ENCODE measurements around the gene IRAK3. TPM values are rescaled to one million over a fixed set of nuclear protein-coding genes. Genes with fewer than 3 reads are reported as not detected.
"Not testable (repeated sequence)": the region's sequence is repeated elsewhere in the genome, so short reads cannot be mapped to it uniquely, and the experiment has no call there.

The IRAK3 gene
- total RNA-seq, 8 experiments from 2014 or later, result 0.27 to 79.2 (median 0.52) TPM

GRCh38 chr12:66289485-66289884 is 100.5 kb downstream of the IRAK3 start:
- in situ Hi-C loops (cut with MboI; ENCODE audit: low pct_unique_long_range_greater_than_20kb in 2 of 9, low sequenced_read_pairs in 9 of 9, unreplicated experiment in 9 of 9), result no loop called here
- Histone ChIP-seq H3K4me1 (replicated peaks in 1 of 2) (no peaks in the 10 kb centered on the region), H3K27ac (no peak overlapping the region), H3K4me3 (no peak overlapping the region)
- WGBS, 10 experiments, result 57 to 100% (median 80%) methylated on average over 1 to 2 of the region's 2 CpGs; no CpG with 5 or more reads in 5 of the 10 experiments
- ATAC-seq (replicated peaks in 6 of 8), result peak in 3 of 8 experiments; percentile 24 to 84 (median 59)

- no peak for ATAC-seq (replicated peaks in 6 of 8)
- in situ Hi-C loops (cut with MboI; ENCODE audit: low pct_unique_long_range_greater_than_20kb in 2 of 9, low sequenced_read_pairs in 9 of 9, unreplicated experiment in 9 of 9), result no loop called here
- 67 to 100% (median 100%) methylated on average over 1 to 2 of the region's 2 CpGs; no CpG with 5 or more reads in 5 of the 10 experiments for WGBS, 10 experiments
- no peaks in the 10 kb centered on the region for H3K4me1 ChIP-seq (replicated peaks in 1 of 2)
- no peak overlapping the region for H3K4me3 ChIP-seq
- no peak overlapping the region for H3K27ac ChIP-seq
These were observed 101.7 kb downstream of the IRAK3 start for GRCh38 chr12:66290716-66291200.

GRCh38 chr12:66296176-66296683 is 107.2 kb downstream of the IRAK3 start:
- ATAC-seq (replicated peaks in 6 of 8), result peak in 1 of 8 experiments; percentile 26
- 0 to 100% (median 68%) methylated on average over 1 of the region's 1 CpG; no CpG with 5 or more reads in 2 of the 10 experiments for WGBS, 10 experiments
- in situ Hi-C loops (cut with MboI; ENCODE audit: low pct_unique_long_range_greater_than_20kb in 2 of 9, low sequenced_read_pairs in 9 of 9, unreplicated experiment in 9 of 9), result no loop called here

GRCh38 chr12:66297080-66297479 is 108.1 kb downstream of the IRAK3 start:
- Histone ChIP-seq H3K4me1 (replicated peaks in 1 of 2) (no peaks in the 10 kb centered on the region), H3K27ac (no peak overlapping the region), H3K4me3 (no peak overlapping the region)
- WGBS, 10 experiments, result 49 to 100% (median 65%) methylated on average over 1 to 4 of the region's 4 CpGs
- in situ Hi-C loops (cut with MboI; ENCODE audit: low pct_unique_long_range_greater_than_20kb in 2 of 9, low sequenced_read_pairs in 9 of 9, unreplicated experiment in 9 of 9), result no loop called here
- no peak for ATAC-seq (replicated peaks in 6 of 8)

More at GRCh38 chr12:66296176-66296683, 107.2 kb downstream of the IRAK3 start:
- no peaks in the 10 kb centered on the region for H3K4me1 ChIP-seq (replicated peaks in 1 of 2)
- no peak overlapping the region for H3K4me3 ChIP-seq
- no peak overlapping the region for H3K27ac ChIP-seq

- H3K4me1 ChIP-seq (replicated peaks in 1 of 2), result no peaks in the 10 kb centered on the region
- WGBS, 10 experiments, result 27 to 100% (median 79%) methylated on average over 1 to 3 of the region's 3 CpGs
- H3K4me3 ChIP-seq, result no peak overlapping the region
- no peak overlapping the region for H3K27ac ChIP-seq
- in situ Hi-C loops (cut with MboI; ENCODE audit: low pct_unique_long_range_greater_than_20kb in 2 of 9, low sequenced_read_pairs in 9 of 9, unreplicated experiment in 9 of 9), result no loop called here
- ATAC-seq (replicated peaks in 6 of 8), result no peak
These were observed 108.9 kb downstream of the IRAK3 start for GRCh38 chr12:66297923-66298322.

- in situ Hi-C loops (cut with MboI; ENCODE audit: low pct_unique_long_range_greater_than_20kb in 2 of 9, low sequenced_read_pairs in 9 of 9, unreplicated experiment in 9 of 9), result no loop called here
- H3K27ac ChIP-seq, result peak within 1 kb of the TSS in 1 of 2 donors; percentile 37
- 0 to 4% (median 0%) methylated on average over 1 to 18 of the region's 45 CpGs; no CpG with 5 or more reads in 1 of the 10 experiments for WGBS, 10 experiments
- peak; percentile 94 to 98 (median 97) for ATAC-seq (replicated peaks in 6 of 8)
- H3K4me3 ChIP-seq, result peak within 1 kb of the TSS; percentile 45 to 97 (median 71)
- H3K4me1 ChIP-seq (replicated peaks in 1 of 2), result peaks cover 5% of the 10 kb centered on the region in 2 donors
These were observed 113.2 kb downstream of the IRAK3 start, which contains the start of gene HELB for GRCh38 chr12:66301944-66302826. Gene HELB, plus strand, starts transcription at chr12:66302493. Its CDS starts 111 bp downstream, at chr12:66302604.

- Histone ChIP-seq H3K4me1 (replicated peaks in 1 of 2) (peaks cover 5% of the 10 kb centered on the region in 2 donors), H3K4me3 (peak overlapping the region; percentile 45 to 97 (median 71)), H3K27ac (peak overlapping the region in 1 of 2 donors; percentile 37)
- WGBS, 10 experiments, result 0 to 60% (median 14%) methylated on average over 1 to 6 of the region's 6 CpGs; no CpG with 5 or more reads in 1 of the 10 experiments
- ATAC-seq (replicated peaks in 6 of 8), result no peak
- in situ Hi-C loops (cut with MboI; ENCODE audit: low pct_unique_long_range_greater_than_20kb in 2 of 9, low sequenced_read_pairs in 9 of 9, unreplicated experiment in 9 of 9), result no loop called here
These were observed 113.8 kb downstream of the IRAK3 start for GRCh38 chr12:66302827-66303169.

GRCh38 chr12:66303316-66303804 is 114.3 kb downstream of the IRAK3 start:
- H3K27ac ChIP-seq; ATAC-seq (replicated peaks in 6 of 8); in situ Hi-C loops (cut with MboI; ENCODE audit: low pct_unique_long_range_greater_than_20kb in 2 of 9, low sequenced_read_pairs in 9 of 9, unreplicated experiment in 9 of 9); H3K4me1 ChIP-seq (replicated peaks in 1 of 2): not testable (repeated sequence)
- 66 to 100% (median 91%) methylated on average over 1 to 12 of the region's 14 CpGs; no CpG with 5 or more reads in 2 of the 10 experiments for WGBS, 10 experiments
- H3K4me3 ChIP-seq, result peak overlapping the region in 4 of 5 donors; percentile 55 to 97 (median 74)

Other genes starting within 250 kb of the IRAK3 start
- gene LLPH, start 58.5 kb upstream of the IRAK3 start, total RNA-seq, result 10 to 100 TPM in 4 of 8 experiments, 1 to 10 TPM in 4; 5.8 to 39.8 (median 12.9) TPM
- gene TMBIM4, start 19.2 kb upstream of the IRAK3 start, total RNA-seq, result 100 to 1,000 TPM in 1 of 8 experiments, 10 to 100 TPM in 7; 19.7 to 101 (median 45.7) TPM
- gene HELB, start 113.3 kb downstream of the IRAK3 start, total RNA-seq, result 10 to 100 TPM in 1 of 8 experiments, 1 to 10 TPM in 7; 3.0 to 15.8 (median 4.6) TPM